Stimulated activated CD4-positive, alpha-beta T cell treated with anti-CD3 and anti-CD28 coated beads, Interleukin-1b, Interleukin-23, amount 100 ng/mL, for 1 hour (primary cell): Measurements from ENCODE around the gene BAIAP2L1.

Experiments
- DNase-seq, 2 donors: peaks; one replicate each; pipeline ENCODE4 v3.0.0-alpha.2; 2020; ENCODE audit warnings: low read depth in 2 of 2

BAIAP2L1 gene

DNA sequence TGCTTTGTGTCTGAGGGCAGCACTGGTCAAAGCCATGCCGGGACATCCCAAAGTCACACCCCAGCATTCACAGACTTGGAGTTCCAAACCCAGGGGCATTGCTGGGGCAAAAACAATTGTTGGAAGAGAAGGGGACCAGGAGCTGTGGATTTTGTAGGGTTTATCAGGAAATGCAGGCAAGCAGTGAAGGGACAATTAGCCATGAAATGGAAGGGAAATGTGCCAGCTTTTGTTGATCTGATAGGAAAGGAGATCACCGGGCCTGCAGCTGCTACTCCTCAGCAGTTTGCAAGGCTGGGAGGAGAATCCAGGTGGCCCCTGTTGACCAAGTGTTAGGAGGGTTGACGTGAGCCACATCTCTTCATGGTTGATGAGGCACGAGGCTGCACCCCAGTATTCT, 122.0 kb downstream of the BAIAP2L1 start:
- no peak for DNase-seq

DNA sequence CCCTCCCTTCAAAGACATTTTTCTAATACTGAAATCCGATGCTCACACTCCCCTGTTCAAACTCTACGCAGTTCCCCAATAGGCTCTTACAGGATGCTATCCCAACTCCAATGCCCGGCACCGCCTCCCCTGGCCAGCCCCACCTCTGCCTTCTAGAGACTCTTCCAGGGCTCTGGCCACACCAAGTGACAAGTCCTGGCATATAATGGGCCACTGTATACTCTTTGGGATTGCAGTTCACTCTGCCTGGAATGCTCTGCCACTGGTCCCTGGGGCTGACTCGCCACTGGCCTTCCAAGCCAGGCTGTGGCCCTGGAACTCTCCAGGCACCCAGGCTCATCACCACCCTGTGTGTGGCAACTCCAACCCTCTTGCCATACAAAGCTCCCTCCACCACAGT, 122.5 kb downstream of the BAIAP2L1 start:
- DNase-seq = no peak

DNA sequence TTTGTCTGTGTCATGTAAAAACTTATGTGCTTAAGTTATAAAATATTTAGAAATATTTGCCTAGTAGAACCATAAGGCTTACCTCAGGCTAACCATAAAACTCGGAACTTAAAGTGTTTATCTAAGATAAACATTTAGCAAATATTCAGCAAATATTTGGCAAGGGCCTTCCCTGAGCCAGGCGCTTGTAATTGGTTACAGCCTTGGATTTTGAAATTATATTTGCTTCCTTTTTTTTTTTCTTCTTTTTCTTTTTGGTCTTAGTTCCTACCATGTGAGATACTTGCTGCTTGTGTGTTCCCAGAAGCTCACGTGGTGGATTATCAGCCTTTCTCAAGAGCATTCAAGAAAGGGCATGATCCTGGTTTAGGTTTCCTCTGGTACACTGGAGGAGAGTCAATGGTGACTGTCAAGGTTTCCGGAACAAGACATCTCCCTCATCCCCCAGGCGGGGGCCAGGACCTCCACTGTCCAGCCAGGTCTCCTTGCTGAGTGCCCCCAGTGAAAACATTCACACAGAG, 124.6 kb downstream of the BAIAP2L1 start:
- no peak for DNase-seq

DNA sequence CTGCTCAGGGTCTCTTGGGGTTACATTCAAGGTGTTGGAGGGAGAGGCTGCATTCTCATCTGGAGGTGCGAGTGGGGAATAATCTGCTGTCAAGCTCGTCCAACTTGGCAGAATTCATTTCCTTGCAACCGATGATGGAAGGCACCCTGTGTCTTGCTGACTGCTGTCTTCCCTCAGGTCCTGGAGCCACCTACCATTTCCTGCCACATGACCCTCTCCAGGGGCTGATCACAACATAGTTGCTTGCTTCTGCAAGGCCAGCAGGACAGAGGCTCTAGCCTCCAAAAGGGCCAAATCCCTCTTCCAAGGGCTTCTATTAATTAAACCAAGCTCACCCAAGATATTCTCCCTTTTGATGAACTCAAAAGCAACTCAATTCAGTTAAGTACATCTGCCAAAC, 133.6 kb downstream of the BAIAP2L1 start:
- DNase-seq = no peak

DNA sequence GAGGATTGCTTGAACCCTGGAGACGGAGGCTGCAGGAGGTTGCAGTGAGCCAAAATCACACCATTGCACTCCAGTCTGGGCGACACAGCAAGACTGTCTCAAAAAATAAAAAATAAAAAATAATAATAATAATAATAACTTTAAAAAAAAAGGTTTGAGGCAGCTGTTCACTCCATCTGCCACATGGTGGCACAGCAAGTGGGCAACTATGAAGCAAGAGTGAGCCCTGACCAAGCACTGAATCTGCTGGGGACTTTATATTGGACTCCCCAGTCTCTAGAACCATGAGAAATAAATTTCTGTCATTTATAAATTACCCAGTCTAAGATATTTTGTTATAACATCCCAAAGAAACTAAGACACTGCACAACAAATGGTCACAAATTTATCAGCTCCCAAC, 134.1 kb downstream of the BAIAP2L1 start:
- DNase-seq = no peak

DNA sequence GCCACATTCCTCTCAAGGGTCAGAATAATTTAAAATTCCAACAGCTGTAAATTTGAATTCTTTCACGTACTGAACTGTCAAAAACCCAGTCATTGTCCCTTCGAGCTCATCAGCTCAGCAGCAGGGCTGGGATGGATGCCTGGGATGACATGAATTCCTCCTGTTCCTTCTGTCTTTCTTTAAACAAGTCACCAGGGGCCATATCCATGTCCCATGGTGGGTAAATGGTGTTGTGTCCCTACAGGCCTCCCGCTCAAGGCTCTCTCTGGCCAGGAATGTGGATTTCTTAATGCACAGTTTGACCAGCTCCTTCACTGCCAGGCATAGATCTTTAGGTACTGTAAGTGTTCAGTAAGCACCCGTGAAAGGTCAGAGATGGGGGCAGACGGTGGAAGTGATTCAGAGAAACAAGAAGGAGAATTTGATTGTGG, 135.0 kb downstream of the BAIAP2L1 start:
- DNase-seq = no peak

DNA sequence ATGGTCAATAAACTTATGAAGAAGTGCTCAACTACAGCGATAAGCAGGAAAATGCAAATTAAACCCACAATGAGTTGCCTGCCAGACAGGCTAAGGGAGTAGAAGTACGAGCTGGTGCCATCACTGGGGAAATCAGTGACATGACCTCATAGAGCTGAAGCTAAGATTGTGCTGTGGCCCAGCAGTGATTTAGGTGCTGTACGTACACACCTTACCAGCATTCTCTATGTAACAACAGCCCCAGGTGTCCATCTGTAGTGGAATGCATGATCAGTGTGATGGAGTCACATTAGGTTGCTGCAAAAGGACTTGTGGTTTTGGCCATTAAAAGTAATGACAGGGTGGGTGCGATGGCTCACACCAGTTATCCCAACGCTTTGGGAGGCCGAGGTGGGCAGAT, 143.2 kb downstream of the BAIAP2L1 start:
- no peak for DNase-seq

DNA sequence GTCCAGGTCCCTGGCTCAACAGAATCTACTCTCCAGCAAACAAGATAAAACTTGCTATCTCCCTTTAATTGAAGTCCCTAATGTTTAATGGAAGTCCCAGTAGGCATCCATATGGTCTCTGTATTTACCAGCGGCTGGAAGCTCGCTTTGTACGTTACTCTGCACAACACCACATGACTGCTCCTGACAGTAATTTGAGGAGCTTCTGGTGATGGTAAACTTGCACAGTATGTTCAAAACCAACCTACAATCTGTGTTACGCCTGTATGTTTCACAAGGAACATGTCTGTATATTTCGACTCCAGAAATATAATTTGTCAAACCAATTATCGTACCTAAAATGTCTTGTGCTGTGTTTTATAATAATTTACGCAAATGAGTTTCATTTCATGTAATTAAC, 144.5 kb downstream of the BAIAP2L1 start:
- no peak for DNase-seq

DNA sequence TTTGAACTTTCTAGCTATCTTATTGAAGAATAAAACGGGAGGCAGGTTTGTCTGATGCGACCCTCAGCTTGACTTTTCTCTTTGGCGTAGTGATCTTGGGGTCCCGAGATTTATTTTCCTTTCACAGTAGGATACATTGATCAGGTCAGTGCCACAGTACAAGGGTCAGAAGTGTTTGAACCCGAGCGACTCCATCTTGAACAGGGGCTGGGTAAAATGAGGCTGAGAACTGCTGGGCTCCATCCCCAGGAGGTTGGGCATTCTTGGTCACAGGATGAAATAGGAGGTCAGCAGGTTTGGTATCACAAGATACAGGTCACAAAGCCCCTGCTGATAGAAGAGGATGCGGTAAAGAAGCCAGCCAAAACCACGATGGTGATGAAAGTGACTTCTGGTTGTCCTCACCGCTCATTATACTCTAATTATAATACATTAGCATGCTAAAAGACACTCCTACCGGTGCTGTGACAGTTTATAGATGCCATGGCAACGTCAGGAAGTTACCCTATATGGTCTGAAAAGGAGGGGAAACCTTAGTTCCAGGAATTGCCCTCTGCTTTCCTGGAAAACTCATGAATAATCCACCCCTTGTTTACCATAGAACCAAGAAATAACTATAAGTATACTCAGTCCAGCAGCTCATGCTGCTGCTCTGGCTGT, 145.8 kb downstream of the BAIAP2L1 start:
- no peak for DNase-seq

DNA sequence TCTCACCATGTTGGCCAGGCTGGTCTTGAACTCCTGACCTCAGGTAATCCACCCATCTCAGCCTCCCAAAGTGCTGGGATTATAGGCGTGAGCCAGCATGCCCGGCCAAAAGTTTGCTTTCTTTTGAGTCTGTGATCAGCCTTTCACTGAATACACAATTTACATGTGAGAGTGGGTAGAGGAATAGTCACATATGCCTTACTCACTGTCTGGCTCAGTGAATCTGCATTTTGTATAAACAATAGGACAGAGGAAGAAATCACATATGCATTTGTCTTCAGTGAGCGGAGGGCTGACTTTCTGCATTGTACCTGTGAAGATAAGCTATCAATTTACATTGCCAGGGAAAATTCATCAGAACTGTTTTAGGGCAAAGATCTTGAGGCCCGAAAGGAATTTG, 146.4 kb downstream of the BAIAP2L1 start:
- DNase-seq = no peak

DNA sequence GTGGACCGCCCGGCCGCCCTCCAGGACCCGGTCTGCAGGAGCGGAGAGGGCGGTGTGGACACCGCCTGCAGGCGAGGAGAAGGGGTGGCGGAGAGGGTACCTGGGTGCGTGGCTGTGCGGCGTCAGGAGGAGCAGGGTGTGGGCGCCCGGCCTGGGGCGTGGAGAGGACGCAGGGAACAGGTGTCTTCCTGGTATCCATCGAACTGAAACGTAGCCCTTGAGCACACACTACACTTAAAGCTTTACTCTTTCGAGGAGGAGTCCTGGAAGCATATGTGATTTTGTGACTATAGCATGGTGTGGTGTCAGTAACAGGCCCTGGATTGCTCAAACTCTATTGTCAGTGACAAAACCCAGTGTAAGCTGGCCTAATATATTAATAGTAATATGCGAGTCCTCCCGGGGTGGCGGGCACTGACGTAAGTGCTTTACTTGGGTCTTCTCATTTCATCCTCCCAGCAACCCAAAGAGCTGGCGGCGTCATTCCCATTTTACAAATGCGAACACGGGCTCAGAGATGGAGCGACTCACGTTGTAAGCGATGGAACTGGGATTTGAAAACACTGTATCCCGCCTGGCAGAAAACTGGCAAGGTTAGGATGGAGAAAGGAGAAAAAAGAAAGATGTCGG, 148.3 kb downstream of the BAIAP2L1 start:
- no peak for DNase-seq

DNA sequence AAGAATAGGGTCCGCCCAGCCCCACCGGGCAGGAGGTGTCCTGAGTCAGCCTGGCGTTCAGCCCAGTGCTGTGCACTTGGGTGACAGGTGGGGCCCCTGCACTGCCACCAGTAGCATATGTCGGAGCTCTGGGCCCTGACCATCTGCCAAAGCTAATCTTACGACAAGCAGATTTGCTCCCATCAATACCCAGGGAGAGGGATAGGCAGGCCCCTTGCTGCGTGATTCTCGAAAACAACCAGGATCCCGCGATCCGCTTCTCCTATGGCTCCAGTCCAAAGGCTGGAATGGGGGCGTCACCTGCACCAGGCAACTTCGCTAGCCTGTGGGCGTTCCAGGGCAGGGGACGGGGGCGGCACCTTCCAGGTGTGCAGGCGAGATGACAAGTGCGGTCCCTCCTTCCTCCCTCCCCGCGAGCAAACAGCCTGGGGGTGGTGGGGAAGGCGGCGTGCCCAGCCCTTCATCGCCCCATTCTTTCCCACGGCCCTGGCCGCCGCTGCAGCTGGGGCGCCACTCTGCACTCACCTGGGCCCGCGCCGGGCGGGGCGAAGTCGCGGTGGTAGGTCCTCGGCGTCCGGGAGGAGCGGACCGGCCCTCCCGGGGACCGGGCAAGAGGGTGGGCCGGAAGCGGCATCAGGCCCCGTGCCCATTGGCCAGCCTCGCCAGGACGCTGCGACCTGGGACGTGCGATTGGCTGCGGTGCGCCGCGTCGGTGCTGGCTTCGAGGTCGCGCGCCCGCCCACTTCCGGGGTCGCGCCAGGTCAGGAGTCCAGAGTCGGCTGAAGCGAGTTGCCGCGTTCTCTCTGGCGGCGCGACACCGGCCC, 149.1 kb downstream of the BAIAP2L1 start, which contains the start of gene TECPR1:
Gene TECPR1, minus strand, starts transcription at position 632 of the 824 bp plus-strand sequence. CDS start 6,086 bp downstream, outside the sequence.
- peak; percentile 31 to 61 for DNase-seq

DNA sequence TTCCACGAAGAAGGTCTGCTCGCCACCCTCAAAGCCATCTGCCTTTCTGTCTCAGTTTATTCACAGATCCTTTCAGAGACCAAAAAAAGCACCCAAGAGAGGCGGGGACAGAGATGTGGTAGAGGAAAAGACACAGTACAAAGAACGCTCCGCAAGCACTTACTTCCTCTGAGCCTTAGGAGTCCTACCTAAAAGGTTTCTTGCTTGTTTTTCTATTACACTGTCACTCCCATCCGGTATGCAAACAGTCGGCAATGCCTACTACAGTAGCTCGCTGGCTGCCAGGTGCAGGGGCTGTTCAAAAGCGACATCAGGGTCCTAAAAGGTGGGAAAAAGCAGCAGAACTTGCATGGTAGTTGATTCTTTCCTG, 149.7 kb downstream of the BAIAP2L1 start:
- peak in 1 of 2 donors; percentile 9 for DNase-seq

DNA sequence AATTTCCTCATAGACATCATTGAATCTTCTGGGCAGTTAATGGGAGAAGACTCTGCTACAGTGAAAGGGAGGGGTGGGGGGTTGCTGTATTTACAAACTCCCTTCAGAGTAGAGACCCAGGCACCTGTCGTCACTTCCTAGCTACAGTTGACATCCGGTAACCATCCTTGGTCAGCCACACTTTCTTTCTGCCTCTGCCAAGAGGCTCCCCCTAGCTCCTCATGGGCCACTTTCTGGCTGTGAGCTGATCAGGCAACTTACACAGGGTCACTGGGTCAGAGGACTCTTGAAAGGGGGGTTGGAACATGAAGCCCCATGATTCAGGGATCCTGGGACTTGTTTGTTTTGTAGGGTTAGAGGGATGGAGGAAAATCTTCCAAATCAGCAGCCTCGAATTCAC, 150.1 kb downstream of the BAIAP2L1 start:
- no peak for DNase-seq

DNA sequence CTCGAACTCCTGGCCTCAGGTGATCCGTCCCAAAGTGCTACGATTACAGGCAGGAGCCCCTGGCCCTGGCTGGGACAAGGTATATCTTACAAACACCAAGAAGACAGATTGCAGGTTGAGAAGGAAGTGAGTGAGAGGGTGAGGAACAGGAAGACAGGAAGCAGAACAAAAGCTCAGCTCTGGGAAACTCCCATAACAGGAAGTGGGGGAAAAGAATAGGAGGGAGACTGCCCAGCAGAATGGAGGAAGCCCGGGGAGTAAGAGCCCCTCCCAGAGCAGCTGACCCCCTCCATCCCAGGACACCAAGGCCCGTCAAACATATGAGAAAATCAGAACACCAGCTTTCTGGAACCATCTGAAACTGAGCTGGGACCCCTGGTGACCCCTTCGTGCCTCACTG, 151.8 kb downstream of the BAIAP2L1 start:
- no peak for DNase-seq

DNA sequence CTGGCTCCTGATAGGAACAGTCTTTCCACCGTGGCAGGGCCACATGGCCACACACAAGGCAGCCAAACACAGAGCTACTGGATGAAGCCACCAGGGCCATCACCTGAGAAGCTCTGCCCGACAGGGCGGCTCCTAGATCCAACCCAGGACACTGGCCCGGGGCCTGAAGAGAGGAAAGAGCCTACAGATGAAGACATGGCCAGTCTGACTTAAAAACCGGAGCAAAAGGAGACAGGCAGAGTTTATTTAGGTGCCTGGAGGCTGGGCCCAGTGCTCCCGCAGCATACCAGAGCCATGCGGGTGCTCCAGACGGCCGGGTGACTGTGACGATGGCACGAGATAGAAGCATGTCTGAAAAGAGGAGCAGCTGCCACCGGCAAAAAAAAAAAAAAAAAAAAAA, 152.7 kb downstream of the BAIAP2L1 start:
- DNase-seq = no peak

DNA sequence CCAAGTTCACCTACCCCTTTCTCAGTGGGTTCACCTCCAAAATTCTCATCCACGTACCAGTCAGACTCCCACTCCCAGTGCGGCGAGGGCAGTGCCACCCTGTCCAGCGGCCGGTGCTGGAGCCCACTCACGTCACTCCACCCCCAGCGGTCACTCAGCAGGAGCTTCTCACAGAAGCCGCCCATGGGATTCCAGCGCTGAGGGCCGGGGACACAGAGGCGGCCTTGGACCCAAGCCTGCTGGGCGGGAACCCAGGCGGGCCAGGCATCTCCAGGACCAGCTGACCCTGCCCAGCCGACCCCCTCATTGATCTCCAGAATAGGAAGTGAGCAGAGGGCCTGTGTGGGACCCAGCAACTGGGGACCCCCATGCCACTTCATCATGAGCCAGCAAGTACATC, 156.0 kb downstream of the BAIAP2L1 start:
- no peak for DNase-seq

DNA sequence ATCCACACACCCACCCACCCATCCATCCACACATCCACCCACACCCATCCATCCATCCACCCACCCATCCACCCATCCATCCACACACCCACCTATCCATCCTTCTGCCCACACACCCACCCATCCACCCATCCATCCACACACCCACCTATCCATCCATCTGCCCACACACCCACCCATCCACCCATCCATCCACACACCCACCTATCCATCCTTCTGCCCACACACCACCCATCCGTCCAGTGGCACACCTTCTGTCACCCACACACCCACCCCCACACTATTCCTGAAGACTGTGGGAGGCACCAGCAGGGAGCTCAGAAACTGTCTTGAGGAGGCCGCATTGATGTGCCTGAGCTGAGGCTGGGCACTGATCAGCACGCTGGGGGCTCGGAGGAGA, 158.0 kb downstream of the BAIAP2L1 start:
- DNase-seq = no peak

DNA sequence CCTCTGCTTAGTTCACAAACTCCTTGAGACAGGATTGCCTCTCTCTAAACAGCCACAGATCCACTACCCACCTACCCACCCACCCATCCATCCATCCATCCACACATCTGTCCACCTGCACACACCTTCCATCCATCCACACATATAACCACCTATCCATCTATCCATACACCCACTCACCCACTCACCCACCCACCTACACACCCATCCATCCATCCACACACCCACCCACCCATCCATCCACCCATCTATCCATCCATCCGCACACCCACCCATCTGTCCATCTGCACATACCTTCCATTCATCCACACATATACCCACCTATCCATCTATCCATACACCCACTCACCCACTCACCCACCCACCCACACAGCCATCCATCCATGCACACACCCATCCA, 158.5 kb downstream of the BAIAP2L1 start:
- DNase-seq = no peak

DNA sequence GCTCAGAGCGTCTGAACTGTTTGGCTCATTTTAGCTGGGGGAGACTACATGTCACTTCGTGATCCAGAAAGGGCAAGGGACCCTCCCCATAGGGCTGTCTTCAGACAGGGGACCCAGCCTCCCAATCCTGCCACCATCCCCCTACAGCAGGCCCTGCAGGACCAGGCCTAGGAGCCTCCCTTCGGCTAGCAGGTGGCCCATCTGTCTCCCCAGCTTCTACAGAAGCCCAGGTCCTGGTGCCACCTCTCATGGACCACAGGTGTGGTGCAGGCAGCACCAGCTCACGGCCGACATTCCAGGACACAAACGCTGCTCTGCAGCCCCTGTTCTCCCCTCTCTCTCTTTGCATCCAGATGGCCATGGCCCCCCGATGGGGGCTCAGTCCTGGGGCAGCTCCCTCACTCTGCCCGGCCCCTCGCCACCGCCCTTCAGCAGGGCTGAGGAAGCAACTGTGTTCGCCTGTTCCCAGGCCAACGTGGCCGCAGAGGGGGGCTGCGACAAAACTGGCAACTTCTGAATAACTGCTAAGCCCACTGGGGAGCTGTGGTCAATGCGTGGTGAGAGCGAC, 159.1 kb downstream of the BAIAP2L1 start:
- DNase-seq = no peak
